ENCODE results near the gene HDAC4. TPM values are rescaled to one million over a fixed set of nuclear protein-coding genes. Genes with fewer than 3 reads are reported as not detected.

The HDAC4 gene
- total and polyA plus RNA-seq, 10 of the 15 experiments (the other 5 are each of a cell fraction or from before 2014, with no cell fraction given): 0.22 to 15.7 (median 4.8) TPM

DNA sequence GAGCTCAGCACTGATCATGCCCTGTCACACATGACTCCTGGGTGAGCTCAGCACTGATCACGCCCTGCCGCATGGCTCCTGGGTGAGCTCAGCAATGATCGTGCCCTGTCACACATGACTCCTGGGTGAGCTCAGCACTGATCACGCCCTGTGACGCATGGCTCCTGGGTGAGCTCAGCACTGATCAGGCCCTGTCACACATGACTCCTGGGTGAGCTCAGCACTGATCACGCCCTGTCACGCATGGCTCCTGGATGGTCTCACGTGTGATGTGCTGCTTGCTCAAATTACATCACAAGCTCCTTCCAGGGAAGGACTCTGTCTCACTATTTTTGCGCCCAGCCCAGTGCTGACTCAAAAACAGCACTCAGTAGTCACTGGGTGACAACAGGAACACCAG lies 258.0 kb downstream of the HDAC4 start:
- H3K4me3 ChIP-seq: no peak overlapping the region
- no peak overlapping the region for H3K4me2 ChIP-seq (ENCODE audit: control insufficient read depth, insufficient read depth)
- H3K79me2 ChIP-seq (ENCODE audit: control insufficient read depth, insufficient read depth, low read length): no peaks in the 10 kb centered on the region
- H3K27ac ChIP-seq (ENCODE audit: control insufficient read depth, insufficient read depth): no peak overlapping the region
- DNase-seq (ENCODE audit: low read depth, low spot score): no peak
- H3K9me3 ChIP-seq (replicated peaks; ENCODE audit: control insufficient read depth, insufficient read depth, low read length): no peaks in the 10 kb centered on the region
- H4K20me1 ChIP-seq (ENCODE audit: control insufficient read depth, insufficient read depth): no peaks in the 10 kb centered on the region
- ChIA-PET RAD21 (ENCODE audit: unreplicated experiment) (interaction anchor here (0.8 to 2.3 kb wide), 3 partner anchors 125 to 227 kb away, joined by 3 to 5 read pairs (median 3); no protein-coding TSS in a partner anchor), SMC1A (ENCODE audit: uncharacterized antibody, unreplicated experiment) (interaction anchor here (1.4 kb wide), 1 partner anchor 879 kb away, joined by 3 read pairs; no protein-coding TSS in a partner anchor), CTCF (interaction anchor here (0.6 to 2.1 kb wide), 8 partner anchors 10 to 847 kb away, joined by 3 to 7 read pairs (median 3); no protein-coding TSS in a partner anchor), POLR2A (no interaction called here)
- H3K27me3 ChIP-seq (replicated peaks in 1 of 2; ENCODE audit: control insufficient read depth in 2 of 2, insufficient read depth in 2 of 2, low read length in 1 of 2): no peaks in the 10 kb centered on the region
- intact Hi-C loops (cut with micrococcal nuclease; ENCODE audit: unreplicated experiment): loop anchor here (5.0 to 10.0 kb wide), 2 partner anchors 112 to 254 kb away; no protein-coding TSS in a partner anchor
- no peak for FAIRE-seq
- peaks cover 10% of the 10 kb centered on the region for H3K4me1 ChIP-seq (ENCODE audit: control insufficient read depth, insufficient read depth, low read length)
- no TSS peak for BruUV-seq (replicated peaks)
- H3K9ac ChIP-seq (ENCODE audit: control insufficient read depth, insufficient read depth, low read length): no peak overlapping the region
- H2AFZ ChIP-seq (ENCODE audit: control insufficient read depth, low read depth, low read length): no peak overlapping the region
- no peaks in the 10 kb centered on the region for H3K36me3 ChIP-seq (ENCODE audit: control insufficient read depth in 2 of 2, insufficient read depth in 2 of 2, low read length in 1 of 2)
- ATAC-seq: peak; percentile 10; the same call in 1 of the 3 replicates
- WGBS (ENCODE audit: insufficient coverage, insufficient replicate concordance, low lambda C conversion rate, missing lambda C conversion rate): 90% methylated on average over 9 of the region's 9 CpGs
- in situ Hi-C loops (cut with MboI): no loop called here
- no peak for TF ChIP-seq PAX8 (IDR thresholded peaks at IDR 0.05)
- TF ChIP-seq SMARCA5 (IDR thresholded peaks at IDR 0.05): no peak
- no peak for TF ChIP-seq PKNOX1 (IDR thresholded peaks at IDR 0.05)
- TF ChIP-seq, protein P1, sequence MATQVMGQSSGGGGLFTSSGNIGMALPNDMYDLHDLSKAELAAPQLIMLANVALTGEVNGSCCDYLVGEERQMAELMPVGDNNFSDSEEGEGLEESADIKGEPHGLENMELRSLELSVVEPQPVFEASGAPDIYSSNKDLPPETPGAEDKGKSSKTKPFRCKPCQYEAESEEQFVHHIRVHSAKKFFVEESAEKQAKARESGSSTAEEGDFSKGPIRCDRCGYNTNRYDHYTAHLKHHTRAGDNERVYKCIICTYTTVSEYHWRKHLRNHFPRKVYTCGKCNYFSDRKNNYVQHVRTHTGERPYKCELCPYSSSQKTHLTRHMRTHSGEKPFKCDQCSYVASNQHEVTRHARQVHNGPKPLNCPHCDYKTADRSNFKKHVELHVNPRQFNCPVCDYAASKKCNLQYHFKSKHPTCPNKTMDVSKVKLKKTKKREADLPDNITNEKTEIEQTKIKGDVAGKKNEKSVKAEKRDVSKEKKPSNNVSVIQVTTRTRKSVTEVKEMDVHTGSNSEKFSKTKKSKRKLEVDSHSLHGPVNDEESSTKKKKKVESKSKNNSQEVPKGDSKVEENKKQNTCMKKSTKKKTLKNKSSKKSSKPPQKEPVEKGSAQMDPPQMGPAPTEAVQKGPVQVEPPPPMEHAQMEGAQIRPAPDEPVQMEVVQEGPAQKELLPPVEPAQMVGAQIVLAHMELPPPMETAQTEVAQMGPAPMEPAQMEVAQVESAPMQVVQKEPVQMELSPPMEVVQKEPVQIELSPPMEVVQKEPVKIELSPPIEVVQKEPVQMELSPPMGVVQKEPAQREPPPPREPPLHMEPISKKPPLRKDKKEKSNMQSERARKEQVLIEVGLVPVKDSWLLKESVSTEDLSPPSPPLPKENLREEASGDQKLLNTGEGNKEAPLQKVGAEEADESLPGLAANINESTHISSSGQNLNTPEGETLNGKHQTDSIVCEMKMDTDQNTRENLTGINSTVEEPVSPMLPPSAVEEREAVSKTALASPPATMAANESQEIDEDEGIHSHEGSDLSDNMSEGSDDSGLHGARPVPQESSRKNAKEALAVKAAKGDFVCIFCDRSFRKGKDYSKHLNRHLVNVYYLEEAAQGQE (IDR thresholded peaks at IDR 0.05; ENCODE audit: low read depth, low read length): no peak
- TF ChIP-seq SPI1 (IDR thresholded peaks at IDR 0.05; ENCODE audit: borderline replicate concordance, insufficient read depth, low read depth, low read length): no peak
- TF ChIP-seq RBBP5 (conservative IDR thresholded peaks at IDR 0.05): no peak
- TF ChIP-seq ZZZ3 (IDR thresholded peaks at IDR 0.05; ENCODE audit: control insufficient read depth, insufficient read length, low read depth): no peak
- TF ChIP-seq BCL3 (IDR thresholded peaks at IDR 0.05; ENCODE audit: borderline replicate concordance, insufficient read depth, low read depth, low read length, poor library complexity, severe bottlenecking): no peak
- no peak for TF ChIP-seq CUX1 (IDR thresholded peaks at IDR 0.05; ENCODE audit: insufficient replicate concordance, low read depth, low read length)
- no peak for TF ChIP-seq NBN (IDR thresholded peaks at IDR 0.05)
- no peak for TF ChIP-seq DPF2 (IDR thresholded peaks at IDR 0.05)
- no peak for TF ChIP-seq CHD4 (IDR thresholded peaks at IDR 0.05)
- no peak for TF ChIP-seq BMI1 (IDR thresholded peaks at IDR 0.05; ENCODE audit: borderline replicate concordance)

Measured in GM12878 (cell line).